Testis (tissue), 2 donors: Measurements from ENCODE around the gene LRG1.

Experiments
- CTCF ChIP-seq, 3 experiments: fragments of 450-650 bp in 2 of 3; fragments of 200-600 bp in 1 of 3; sonication (generic) in 1 of 3; IDR thresholded peaks; one replicate each; pipeline ENCODE4 v1.5.1; 2016 to 2019; ENCODE audit warnings: antibody characterized with exemption in 3 of 3, mild to moderate bottlenecking in 2 of 3, moderate library complexity in 1 of 3
- POLR2A ChIP-seq: fragments of 450-650 bp; IDR thresholded peaks from one replicate; pipeline ENCODE4 v1.6.1; 2017; ENCODE audit warnings: antibody characterized with exemption, mild to moderate bottlenecking, moderate library complexity

DNA sequence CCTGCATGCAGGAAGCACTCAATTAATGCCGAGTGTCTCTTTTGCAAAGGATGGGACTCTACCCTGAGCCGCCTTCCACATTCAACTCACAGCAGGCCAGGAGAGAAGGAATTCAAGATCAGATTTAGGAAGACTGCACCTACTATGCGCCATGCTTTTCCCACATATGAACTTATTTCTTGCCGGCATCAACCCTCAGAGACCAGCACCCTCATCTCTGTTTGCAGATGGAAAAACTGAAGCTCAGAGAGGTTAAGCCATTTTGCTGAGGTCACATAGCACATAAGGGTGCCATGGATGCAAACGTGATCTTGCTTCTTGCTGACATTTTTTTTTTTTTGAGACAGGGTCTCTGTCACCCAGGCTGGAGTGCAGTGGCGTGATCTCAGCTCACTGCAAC lies 33.8 kb upstream of the LRG1 start:
- TF ChIP-seq CTCF (IDR thresholded peaks at IDR 0.05) (no peak), POLR2A (no peak)
